ENCODE measurements around the gene MMS19. TPM values are rescaled to one million over a fixed set of nuclear protein-coding genes. Genes with fewer than 3 reads are reported as not detected.

MMS19 gene
- total RNA-seq, 4 donors from 2014 or later, result 62.8 to 116 (median 106) TPM

GRCh38 chr10:97508342-97508741 lies 10.1 kb upstream of the MMS19 start:
- H3K27ac ChIP-seq, result no peak overlapping the region
- 11 to 22% methylated on average over 1 of the region's 1 CpG for WGBS, 2 donors (ENCODE audit: low coverage in 1 of 2)
- in situ Hi-C loops (cut with MboI; ENCODE audit: low pct_ligation_motif_present in 1 of 4, low pct_unique_long_range_greater_than_20kb in 1 of 4, low sequenced_read_pairs in 3 of 4), result no loop called here

GRCh38 chr10:97506199-97506991 lies 8.2 kb upstream of the MMS19 start:
- in situ Hi-C loops (cut with MboI; ENCODE audit: low pct_ligation_motif_present in 1 of 4, low pct_unique_long_range_greater_than_20kb in 1 of 4, low sequenced_read_pairs in 3 of 4), result no loop called here
- WGBS, 2 donors (ENCODE audit: low coverage in 1 of 2), result 57 to 80% methylated on average over 1 to 3 of the region's 3 CpGs

More at GRCh38 chr10:97508342-97508741, 10.1 kb upstream of the MMS19 start:
- H3K9me3 ChIP-seq, result no peaks in the 10 kb centered on the region
- H3K4me3 ChIP-seq, result no peak overlapping the region
- intact Hi-C loops (cut with DNase I; ENCODE audit: low total_unique reads), result no loop called here
- H3K27me3 ChIP-seq, result no peaks in the 10 kb centered on the region
- H3K36me3 ChIP-seq, result no peaks in the 10 kb centered on the region
- TF ChIP-seq POLR2AphosphoS5 (IDR thresholded peaks at IDR 0.05) (no peak), CTCF (IDR thresholded peaks at IDR 0.05) (no peak), POLR2A (IDR thresholded peaks at IDR 0.05) (no peak), EP300 (IDR thresholded peaks at IDR 0.05; ENCODE audit: low read depth) (no peak)
- H3K4me1 ChIP-seq, result no peaks in the 10 kb centered on the region
- DNase-seq, result no peak

DNA sequence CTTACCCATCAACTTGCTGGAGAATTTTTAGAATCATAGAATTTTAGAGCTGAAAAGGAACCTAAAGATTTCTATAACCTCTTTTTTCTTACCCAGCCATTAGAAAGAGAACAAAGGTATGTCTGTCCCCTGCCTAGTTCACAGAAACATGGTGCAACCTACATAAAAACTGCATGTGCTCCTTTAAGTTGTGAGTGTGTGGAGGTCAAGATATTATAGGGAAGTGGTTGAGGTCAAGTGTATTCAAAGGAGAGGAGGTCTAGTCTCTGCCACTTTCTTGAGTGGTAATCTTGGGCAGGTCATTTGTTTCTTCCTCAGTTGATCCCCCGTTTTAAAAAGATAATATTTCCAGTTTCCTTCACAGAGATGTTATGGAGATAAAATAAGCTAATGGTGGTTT lies 6.9 kb upstream of the MMS19 start:
- TF ChIP-seq POLR2AphosphoS5 (IDR thresholded peaks at IDR 0.05), result no peak
- no peak for TF ChIP-seq POLR2A (IDR thresholded peaks at IDR 0.05)
- no peak for TF ChIP-seq EP300 (IDR thresholded peaks at IDR 0.05; ENCODE audit: low read depth)
- H3K4me3 ChIP-seq, result no peak overlapping the region
- H3K4me1 ChIP-seq, result peaks cover 0 to 2% (median under 1%) of the 10 kb centered on the region in 4 donors
- in situ Hi-C loops (cut with MboI; ENCODE audit: low pct_ligation_motif_present in 1 of 4, low pct_unique_long_range_greater_than_20kb in 1 of 4, low sequenced_read_pairs in 3 of 4) (no loop called here), intact Hi-C loops (cut with DNase I; ENCODE audit: low total_unique reads) (no loop called here)
- no peaks in the 10 kb centered on the region for H3K36me3 ChIP-seq
- no peak overlapping the region for H3K27ac ChIP-seq
- WGBS, 2 donors (ENCODE audit: low coverage in 1 of 2), result 72% methylated on average over 1 of the region's 1 CpG; no CpG with 5 or more reads in 1 of the 2 donors
- DNase-seq, result no peak
- no peaks in the 10 kb centered on the region for H3K9me3 ChIP-seq
- H3K27me3 ChIP-seq, result peaks cover 8% of the 10 kb centered on the region

More at GRCh38 chr10:97506199-97506991, 8.2 kb upstream of the MMS19 start:
- Histone ChIP-seq H3K27ac (no peak overlapping the region), H3K36me3 (no peaks in the 10 kb centered on the region), H3K27me3 (no peaks in the 10 kb centered on the region), H3K9me3 (no peaks in the 10 kb centered on the region), H3K4me1 (no peaks in the 10 kb centered on the region), H3K4me3 (no peak overlapping the region)
- no peak for TF ChIP-seq CTCF (IDR thresholded peaks at IDR 0.05)
- TF ChIP-seq POLR2AphosphoS5 (IDR thresholded peaks at IDR 0.05), result no peak
- TF ChIP-seq EP300 (IDR thresholded peaks at IDR 0.05; ENCODE audit: low read depth), result no peak
- no peak for TF ChIP-seq POLR2A (IDR thresholded peaks at IDR 0.05)
- DNase-seq, result no peak
- intact Hi-C loops (cut with DNase I; ENCODE audit: low total_unique reads), result no loop called here

GRCh38 chr10:97503406-97503805 lies 5.2 kb upstream of the MMS19 start:
- no peaks in the 10 kb centered on the region for H3K36me3 ChIP-seq
- 50 to 55% methylated on average over 1 to 3 of the region's 3 CpGs for WGBS, 2 donors (ENCODE audit: low coverage in 1 of 2)
- in situ Hi-C loops (cut with MboI; ENCODE audit: low pct_ligation_motif_present in 1 of 4, low pct_unique_long_range_greater_than_20kb in 1 of 4, low sequenced_read_pairs in 3 of 4), result no loop called here
- TF ChIP-seq CTCF (IDR thresholded peaks at IDR 0.05) (no peak), POLR2AphosphoS5 (IDR thresholded peaks at IDR 0.05) (no peak), EP300 (IDR thresholded peaks at IDR 0.05; ENCODE audit: low read depth) (no peak), POLR2A (IDR thresholded peaks at IDR 0.05) (no peak)
- peaks cover 0 to 8% (median 4%) of the 10 kb centered on the region in 4 donors for H3K4me1 ChIP-seq
- no peak for DNase-seq
- no peak overlapping the region for H3K27ac ChIP-seq
- H3K4me3 ChIP-seq, result no peak overlapping the region
- H3K27me3 ChIP-seq, result peaks cover 17% of the 10 kb centered on the region
- no peaks in the 10 kb centered on the region for H3K9me3 ChIP-seq
- intact Hi-C loops (cut with DNase I; ENCODE audit: low total_unique reads), result no loop called here

All from transverse colon (tissue), 4 donors.